Measurements from ENCODE around the gene KCNA1.
"Not testable (repeated sequence)": the region's sequence is repeated elsewhere in the genome, so short reads cannot be mapped to it uniquely, and the experiment has no call there.

The KCNA1 gene

DNA sequence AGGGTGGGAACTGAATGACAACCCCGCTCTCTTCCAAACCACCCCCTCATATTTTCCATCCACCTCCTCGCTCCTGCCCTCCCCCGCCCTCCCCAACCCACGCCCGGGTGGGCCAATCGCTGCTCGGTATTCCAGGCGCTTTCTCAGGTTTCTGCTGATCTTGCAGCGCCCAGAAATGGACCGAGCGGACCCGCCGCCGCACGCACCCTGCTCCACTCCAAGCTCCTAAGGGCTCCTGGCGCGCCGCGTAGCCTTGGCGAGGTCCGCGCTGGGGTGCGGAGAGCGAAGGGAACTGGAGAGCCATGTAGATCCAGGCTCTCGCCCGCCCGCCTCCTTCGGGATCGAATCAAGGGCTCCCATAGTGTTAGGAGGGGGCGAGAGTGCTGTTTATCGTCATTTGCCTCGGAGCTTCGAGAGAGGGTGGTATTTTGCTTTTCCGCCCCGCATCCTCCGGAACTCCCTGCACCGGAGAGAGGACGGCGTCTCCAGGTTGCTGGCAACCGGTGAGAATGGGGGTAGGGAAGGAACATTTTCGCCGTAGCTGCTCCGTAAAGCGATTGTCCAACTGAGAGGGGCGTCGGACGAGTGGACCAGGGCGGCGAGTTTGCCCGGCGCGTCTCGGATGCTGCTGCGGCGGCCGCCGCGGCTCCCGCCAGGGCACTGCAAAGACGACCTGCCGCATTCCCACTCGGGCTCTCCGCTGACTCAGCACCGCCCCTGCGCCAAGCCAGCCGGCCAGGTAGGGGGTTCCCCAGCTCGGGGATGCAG lies at the start of gene KCNA1:
KCNA1 (plus strand) TSS at position 172 of the 768 bp plus-strand sequence. CDS start 1,474 bp downstream, outside the sequence.
- DNase-seq (ENCODE audit: low read depth in 2 of 2), result no peak

DNA sequence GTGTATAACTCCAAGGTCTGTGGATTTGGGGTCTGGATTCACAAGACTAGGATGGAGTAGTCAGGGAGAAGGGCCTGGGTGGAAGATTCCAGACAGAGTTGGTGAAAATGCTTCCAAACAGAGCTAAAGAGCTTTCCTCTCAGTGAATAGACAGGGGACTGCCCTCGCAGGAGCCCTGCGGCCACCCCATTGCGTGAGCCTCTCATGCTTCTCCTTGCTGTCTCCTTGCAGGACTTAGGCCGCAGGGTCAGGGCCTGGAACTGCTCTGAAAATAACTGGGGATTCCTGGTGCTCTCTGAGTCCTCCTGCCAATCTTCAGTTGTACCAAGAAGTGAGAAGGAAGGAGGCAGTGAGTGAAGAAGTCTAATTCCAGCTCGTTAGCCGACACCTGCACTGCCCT lies 49.0 kb upstream of the KCNA1 start:
- DNase-seq (ENCODE audit: low read depth in 2 of 2), result no peak

DNA sequence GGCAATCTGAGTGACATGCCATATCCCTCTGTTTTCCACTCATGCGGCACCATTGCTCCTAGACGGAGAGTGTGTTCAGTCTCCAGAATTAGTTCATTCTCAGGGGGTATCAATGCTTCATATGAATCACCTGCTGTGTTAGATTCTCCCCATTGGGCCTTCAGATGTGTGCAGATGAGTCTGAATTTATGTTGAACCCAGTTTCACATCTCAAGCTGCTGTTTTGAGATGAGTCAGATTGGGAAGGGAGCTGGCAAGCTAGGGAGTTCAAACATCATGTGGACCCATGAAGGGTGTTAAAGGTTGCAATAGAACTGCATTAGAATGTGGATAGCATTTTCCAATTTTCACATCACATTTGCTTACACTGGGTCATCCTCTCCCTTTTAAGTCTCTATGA lies 46.9 kb upstream of the KCNA1 start:
- no peak for DNase-seq (ENCODE audit: low read depth in 2 of 2)

DNA sequence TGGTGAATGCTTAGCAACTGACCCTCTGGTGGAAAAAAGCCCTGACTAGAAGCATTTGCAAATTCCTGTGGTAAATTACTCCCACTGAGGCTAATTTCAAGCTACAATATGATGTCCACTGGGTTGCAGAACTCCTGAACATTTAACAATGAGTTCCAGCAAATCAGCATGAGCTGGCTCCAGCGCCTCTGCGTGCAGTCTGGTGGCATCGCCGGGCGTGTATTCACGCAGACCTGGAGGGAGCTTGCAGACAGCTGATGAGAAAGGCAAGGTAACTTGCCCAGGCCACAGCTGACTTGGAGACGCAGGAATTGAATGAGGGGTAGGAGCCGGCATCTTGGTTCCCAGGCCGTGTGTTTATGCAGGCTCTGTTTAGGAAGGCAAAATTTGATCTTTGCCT lies 45.1 kb upstream of the KCNA1 start:
- DNase-seq (ENCODE audit: low read depth in 2 of 2), result no peak

DNA sequence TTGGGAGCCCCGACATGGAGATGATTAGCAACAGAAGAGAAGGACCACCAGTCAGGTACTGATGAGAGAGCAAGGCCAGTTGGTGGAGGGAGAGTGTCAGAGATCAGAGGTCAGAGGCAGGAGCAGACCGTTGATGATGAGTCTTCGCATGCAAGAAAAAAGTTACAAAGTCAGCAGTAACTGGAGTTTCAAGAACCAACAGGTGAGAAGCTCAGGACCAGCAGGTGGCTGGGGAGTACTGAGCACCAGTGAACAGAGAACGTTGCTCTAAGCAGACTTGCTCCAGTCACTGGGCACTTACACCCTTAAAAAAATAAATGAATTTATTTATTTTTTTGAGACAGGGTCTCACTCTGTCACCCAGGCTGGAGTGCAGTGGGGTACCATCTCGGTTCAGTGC lies 44.5 kb upstream of the KCNA1 start:
- no peak for DNase-seq (ENCODE audit: low read depth in 2 of 2)

DNA sequence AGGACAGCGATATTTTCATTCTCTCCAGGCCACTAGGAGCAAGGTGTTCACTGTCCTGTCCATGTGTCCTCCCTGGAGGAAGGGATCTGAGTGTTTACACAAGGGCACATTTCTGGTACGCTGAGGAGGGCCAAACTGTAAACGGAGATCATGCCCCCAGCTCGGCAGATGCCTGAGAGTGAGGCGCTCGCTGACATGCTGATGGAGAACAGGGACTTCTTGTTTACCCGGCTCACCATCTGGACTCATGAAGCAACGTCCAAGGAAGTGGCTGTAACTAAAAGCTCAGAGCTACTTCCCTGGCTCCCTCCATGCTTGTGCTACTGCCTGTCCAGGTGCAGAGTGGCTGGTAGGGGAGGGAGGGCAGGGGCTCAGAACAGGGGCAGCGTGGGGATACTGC lies 43.4 kb upstream of the KCNA1 start:
- no peak for DNase-seq (ENCODE audit: low read depth in 2 of 2)

DNA sequence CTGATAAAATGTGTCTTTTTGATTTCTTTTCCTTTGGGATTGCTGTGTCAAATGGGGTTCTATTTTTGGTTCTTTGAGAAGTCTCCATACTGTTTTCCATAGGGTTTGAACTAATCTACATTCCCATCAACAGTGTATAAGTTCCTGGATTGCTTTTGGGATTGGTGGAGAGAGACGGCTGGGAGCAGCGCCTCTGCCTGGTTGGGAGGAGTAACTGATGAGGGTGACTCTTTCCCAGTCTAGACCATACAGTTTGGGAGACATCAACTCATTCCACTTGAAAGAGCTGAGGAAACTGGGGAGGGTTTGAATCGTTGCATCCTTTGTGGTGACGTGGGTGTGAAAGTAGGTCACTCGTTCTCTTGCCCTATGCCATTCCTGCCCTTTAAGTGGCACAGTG lies 42.3 kb upstream of the KCNA1 start:
- no peak for DNase-seq (ENCODE audit: low read depth in 2 of 2)

DNA sequence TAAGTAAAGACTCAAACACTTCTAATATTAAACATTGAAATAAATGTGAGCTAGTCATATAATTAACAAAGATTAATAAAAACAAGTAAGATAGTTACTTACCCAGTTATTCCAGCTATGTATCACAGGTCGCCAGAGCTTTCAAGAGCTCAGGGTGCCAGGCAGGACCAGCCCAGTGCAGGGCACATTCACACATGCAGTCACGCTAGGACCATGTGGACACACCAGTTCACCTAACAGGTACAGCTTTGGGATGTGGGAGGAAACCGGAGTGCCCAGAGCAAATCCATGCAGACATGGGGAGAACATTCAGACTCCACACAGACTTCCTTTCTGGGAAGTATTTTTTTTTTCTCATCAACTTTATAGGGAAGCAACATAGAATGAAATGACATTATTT lies 39.3 kb upstream of the KCNA1 start:
- no peak for DNase-seq (ENCODE audit: low read depth in 2 of 2)

DNA sequence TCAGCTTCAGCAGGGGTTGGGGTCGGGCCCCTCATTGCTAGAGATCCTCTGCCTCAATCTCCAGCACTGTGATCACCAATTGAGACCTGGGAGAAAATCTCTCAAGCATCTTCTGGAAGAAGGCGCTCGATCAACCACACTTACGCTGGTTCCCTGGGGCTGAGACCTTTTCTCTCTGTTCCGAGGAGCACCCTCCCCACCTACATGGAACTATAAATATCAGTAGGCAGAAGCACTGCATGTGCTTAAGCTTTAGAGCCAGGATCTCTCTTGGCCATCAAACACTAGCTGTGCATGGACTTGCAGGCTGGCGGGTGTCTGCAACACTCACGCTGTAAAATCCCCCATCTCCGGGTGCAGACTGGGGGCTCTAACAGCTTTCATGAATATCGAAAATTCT lies 38.2 kb upstream of the KCNA1 start:
- DNase-seq (ENCODE audit: low read depth in 2 of 2), result no peak

DNA sequence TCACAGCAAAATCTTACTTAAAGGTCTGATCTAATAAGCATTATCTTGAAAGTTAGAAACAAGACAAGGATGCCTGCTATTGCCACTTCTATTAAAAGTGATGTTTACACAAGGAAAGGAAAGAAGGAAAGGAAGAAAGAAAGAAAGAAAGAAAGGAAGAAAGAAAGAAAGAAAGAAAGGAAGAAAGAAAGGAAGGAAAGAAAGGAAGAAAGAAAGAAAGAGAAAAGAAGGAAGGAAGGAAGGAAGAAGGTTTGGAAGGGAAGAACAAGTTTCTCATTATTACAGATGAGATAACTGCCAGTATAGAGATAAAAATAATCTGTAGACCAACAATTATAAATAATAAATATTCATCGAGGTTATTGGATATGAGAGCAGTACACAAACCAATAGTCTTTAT lies 35.8 kb upstream of the KCNA1 start:
- DNase-seq (ENCODE audit: low read depth in 2 of 2), result no peak

DNA sequence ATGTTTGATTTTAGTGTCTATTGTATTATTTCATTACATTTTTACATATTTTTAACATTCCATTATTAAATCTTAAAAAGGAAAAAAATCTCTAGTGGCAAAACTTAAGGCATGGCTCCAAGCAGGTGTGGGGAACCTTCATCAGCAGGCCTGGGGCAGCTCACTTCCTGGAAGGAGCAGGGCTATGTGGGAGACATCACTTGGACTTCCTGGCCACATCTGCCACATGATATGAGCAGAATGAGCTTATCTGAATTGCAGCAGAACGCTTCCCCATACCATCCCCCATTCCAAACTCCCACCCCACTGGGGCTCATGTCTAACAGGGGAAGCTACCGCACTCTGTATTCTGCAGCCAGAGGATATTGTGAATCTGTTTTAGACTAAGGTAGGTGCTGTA lies 35.0 kb upstream of the KCNA1 start:
- no peak for DNase-seq (ENCODE audit: low read depth in 2 of 2)

DNA sequence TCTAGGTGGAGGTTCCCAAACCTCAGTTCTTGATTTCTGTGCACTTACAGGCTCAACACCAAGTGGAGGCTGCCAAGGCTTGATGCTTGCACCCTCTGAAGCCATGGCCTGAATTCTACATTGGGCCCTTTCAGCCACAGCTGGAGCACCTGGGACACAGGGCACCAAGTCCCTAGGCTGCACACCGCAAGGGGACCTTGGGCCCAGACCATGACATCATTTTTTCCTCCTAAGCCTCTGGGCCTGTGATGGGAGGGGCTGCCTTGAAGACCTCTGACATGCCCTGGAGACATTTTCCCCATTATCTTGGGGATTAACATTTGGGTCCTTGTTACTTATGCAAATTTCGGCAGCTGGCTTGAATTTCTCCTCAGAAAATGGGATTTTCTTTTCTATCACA lies 30.2 kb upstream of the KCNA1 start:
- not testable (repeated sequence) for DNase-seq (ENCODE audit: low read depth in 2 of 2)

DNA sequence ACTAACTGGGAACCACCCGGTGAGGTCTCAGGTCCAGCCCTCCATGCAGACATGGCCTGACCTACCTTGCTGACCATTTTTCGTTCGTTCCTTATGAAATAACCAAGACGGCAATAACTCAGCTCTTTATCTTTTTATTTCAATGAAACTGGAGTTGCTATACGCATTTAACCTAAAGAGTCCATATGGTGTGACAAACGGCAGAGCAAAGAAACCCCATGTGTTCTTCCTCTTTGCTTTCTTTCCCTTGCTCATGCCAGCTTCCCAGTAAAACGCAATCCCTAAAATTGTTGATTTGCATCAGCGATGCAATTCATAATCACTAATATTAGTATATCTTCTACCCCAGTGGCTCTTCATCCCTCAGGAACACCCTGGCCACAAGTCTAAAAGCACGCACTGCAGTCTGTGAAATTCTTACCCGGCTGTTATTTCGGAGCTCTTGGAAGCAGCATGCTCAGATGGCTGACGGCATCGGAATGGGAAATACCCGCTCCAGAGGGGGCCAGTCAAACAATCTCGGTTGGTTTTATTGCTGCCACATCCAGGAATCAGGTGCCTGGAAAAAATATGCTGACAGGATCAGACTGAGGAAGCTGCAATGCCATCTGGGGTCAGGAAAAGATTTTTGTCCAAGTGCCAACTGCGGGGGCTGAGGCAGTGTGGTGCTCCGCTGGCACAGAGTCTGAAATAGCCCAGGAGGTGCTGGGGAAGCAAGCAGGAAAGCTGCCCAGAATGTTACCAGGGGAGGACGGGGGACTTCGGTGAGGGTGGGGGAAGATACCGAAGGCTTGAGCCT lies 28.2 kb upstream of the KCNA1 start:
- no peak for DNase-seq (ENCODE audit: low read depth in 2 of 2)

DNA sequence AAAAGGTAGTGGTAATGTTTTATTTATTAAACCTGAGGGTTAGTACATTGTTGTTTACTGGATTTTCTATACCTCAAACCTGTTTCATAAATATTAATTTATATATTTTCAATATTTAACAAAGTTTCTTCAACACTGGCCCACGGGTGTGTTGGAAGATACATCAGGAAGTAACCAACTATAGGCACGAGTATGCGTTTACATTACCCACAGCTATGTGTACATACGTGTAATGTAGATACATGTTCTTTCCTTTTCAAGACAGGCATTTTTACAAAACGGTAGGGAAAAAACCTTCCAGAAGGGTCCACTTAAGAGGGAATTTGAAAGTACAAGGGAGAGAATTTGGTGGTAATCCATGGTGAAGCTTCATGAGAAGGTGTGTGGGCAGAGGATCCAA lies 17.8 kb upstream of the KCNA1 start:
- DNase-seq (ENCODE audit: low read depth in 2 of 2), result no peak

DNA sequence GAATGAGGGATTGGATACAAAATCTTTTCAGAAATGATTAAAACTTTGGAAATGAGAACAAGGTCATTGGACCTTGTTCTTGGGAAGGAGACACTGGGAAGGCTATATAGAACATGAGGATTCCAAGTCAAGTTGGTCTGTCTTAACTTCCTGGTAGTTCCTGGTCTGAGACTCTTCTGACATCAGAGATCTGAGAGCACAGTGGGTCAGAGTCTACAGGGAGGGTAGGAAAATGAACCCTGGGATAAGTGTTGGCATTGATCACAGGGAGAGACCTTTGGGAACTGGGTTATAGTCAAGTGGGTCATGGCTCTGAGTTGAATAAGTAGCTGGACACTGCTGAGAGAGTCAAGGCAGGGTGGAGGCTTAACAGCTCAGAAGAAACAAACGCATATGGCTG lies 17.3 kb upstream of the KCNA1 start:
- no peak for DNase-seq (ENCODE audit: low read depth in 2 of 2)

DNA sequence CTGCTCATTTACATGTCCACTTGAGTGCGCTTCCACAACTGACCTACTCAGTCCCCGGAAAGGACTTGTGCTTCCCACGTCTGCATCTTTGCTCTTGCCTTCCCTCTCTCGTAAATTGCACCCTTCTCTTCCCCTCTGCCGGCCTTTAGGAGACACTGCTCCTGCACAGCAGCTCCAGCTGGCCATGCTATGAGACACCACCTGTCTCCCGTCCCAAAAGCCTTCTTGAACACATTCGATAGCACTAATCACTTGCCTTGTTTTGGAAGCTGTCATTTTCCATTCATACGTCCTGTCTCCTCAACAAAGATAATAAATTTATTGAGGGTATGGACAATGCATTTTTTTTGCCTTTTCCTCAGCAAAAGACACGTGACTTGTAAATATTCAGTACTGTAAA lies 15.7 kb upstream of the KCNA1 start:
- no peak for DNase-seq (ENCODE audit: low read depth in 2 of 2)

DNA sequence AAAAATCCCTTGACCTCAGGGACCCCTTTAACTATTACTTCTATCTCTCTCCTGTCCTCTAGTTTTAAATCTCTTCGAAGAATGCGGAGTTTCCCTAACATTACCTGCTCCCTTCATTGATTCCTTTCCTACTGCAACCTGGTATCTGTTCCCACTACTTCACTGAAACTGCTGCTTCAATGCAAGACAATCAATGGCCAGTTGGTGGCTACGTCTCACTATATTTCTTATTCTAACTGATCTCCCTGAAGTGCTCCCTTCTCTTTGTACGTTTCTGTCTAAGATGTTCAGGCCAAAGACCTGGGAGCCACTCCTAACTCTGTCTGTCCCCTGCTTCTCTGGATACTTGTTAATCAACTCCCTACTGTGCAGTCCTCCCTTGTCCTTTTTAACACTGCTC lies 10.3 kb upstream of the KCNA1 start:
- DNase-seq (ENCODE audit: low read depth in 2 of 2), result no peak

DNA sequence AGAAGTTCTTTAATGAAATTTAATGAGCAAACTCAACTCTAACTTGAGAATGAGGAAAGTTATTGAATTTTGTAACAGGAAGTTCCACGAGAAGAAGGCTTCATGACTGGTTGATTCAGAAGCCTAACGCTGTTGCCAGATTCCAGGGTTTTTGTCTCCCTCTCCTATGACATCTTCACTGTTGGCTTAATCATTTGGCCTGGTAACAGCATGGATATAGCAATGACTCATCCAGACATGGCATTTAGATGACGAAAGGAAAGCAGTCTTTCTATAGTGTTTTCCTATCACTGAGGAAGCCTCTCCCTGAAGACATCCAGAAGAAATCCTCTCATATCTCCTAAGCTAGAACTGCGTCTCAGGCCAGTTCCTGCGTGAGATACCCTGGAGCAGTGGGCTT lies 9.4 kb upstream of the KCNA1 start:
- no peak for DNase-seq (ENCODE audit: low read depth in 2 of 2)

DNA sequence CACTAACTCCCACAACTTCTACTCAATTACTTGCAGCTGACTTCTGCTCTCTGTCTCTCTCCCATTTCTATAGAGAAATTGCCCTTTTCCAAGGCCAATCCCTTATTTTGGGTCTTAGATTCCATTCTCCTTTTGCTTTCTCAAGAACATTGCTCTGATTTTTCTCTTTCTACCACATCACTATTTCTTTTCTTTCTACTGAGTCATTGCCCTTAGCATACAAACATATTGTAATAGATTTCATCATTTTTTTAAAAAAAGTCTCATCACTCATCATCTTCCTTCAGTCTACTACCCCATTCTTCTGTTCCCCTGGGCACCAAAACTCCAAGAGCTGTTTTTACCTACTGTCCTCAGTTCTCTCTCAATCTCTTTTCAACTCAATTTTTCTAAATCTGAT lies 4.4 kb upstream of the KCNA1 start:
- no peak for DNase-seq (ENCODE audit: low read depth in 2 of 2)

DNA sequence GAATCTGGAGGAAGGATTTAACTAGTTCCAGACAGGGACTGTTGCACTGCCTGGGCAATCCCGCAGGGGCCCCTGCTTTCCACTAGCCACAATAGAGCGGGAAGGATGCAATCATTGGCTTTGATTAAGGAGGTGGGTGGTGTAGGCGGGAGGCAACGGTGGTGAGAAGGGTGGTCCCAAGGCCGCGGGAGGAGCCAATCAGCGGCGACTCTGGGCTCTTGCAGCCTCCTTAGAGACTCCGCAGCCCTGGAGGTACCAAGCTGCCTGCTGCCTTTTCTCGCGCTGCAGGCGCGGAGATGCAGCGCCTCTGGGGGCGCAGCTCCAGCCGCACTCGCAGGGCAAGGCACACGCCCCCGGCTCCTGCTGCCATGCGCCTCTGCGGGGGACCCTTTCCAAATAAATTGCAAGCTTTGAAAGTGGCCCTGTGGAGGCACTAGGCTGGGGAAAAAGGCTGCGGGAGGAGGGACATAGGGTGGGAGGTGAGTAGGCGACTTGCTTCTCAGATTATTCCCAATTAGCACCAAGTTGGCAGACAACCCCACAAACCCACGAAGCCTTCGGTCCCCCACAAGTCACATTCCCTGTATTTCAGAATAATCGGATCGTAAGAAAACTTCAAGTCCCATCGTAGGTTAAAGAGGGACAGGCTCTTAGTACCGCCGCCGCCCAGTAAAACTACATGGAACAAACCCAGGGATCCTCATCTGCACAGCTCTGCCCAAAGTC lies 858 bp upstream of the KCNA1 start:
- no peak for DNase-seq (ENCODE audit: low read depth in 2 of 2)

DNA sequence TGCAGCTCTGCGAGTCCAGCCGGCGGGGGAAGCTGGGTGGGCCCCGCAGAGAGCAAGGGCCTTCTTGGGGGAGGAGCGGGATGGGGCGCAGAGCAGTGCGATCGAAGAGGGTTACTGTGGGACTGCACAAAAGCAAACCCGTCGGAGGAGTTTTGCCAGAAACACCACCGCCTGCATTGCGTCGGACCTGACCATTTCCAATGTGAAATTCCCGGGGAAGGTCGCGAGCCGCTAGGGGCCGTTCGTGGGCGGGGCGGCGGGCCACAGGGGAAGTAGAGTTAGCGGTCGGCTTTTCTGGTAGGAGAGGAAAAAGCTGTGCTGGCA lies 333 bp upstream of the KCNA1 start:
- no peak for DNase-seq (ENCODE audit: low read depth in 2 of 2)

DNA sequence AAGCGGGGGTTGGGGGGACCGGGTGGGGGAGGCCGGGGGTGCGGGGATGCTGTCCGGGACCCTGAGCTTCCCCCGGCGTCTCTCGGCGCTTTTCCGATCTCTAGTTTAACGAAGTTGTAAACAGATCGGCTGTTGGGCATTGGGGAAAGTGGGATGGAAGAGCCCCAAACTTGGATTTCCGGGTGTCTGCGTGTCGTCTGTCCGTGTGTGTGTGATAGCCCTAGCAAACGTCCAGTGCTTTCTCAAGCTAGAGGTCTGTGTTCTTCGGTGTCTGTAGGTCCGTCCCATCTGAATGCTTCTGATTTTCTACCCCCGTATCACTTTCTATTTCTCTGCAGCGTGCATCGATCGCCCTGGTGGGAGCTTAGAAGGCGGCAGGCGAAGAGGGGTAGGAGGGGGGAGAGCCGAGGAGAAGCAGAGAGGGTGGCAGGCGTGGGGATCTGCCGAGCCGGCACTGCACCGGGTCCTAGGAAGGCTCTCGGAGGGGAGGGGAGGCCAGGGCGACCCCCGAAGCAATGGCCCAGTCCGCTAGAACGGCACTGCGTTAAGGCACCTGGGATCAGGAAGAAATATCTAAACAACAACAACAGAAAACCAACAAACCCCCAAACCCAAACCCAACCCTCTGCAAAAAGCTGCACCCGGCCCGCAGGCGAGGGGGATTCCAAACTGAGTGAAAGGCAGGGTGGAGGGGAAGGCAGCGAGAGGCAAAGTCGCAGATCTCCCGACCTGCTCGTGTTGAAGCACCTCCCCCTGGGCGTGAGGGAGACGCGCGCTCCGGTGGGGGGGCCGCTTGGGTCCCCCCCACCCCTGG lies 1.0 kb downstream of the KCNA1 start:
- DNase-seq (ENCODE audit: low read depth in 2 of 2), result no peak

Measured in stimulated activated CD8-positive, alpha-beta memory T cell treated with anti-CD3 and anti-CD28 coated beads, Interleukin-15, amount 100 ng/mL, for 4 hours (primary cell).